ENCODE measurements around the gene ZBTB5.

Gene ZBTB5

GRCh38 chr9:37451628-37452027, 13.6 kb downstream of the ZBTB5 start:
- no peaks in the 10 kb centered on the region for H3K4me1 ChIP-seq (ENCODE audit: control insufficient read depth, insufficient read depth, low read length, unreplicated experiment)
- H3K4me3 ChIP-seq (ENCODE audit: low read depth, low read length) = no peak overlapping the region
- H3K27me3 ChIP-seq (ENCODE audit: insufficient read depth, low read length) = no peaks in the 10 kb centered on the region
- H2AFZ ChIP-seq (ENCODE audit: low read length, unreplicated experiment) = no peak overlapping the region
- no peaks in the 10 kb centered on the region for H3K36me3 ChIP-seq (ENCODE audit: insufficient read depth, low read length)
- no peak overlapping the region for H3K27ac ChIP-seq (ENCODE audit: low read depth, low read length)
- peaks cover 48% of the 10 kb centered on the region for H3K79me2 ChIP-seq (ENCODE audit: control insufficient read depth, insufficient read depth, low read length, unreplicated experiment)

- Histone ChIP-seq H3K4me1 (ENCODE audit: control insufficient read depth, insufficient read depth, low read length, unreplicated experiment) (no peaks in the 10 kb centered on the region), H3K79me2 (ENCODE audit: control insufficient read depth, insufficient read depth, low read length, unreplicated experiment) (peaks cover 33% of the 10 kb centered on the region), H2AFZ (ENCODE audit: low read length, unreplicated experiment) (no peak overlapping the region), H3K27ac (ENCODE audit: low read depth, low read length) (no peak overlapping the region), H3K4me3 (ENCODE audit: low read depth, low read length) (no peak overlapping the region), H3K27me3 (ENCODE audit: insufficient read depth, low read length) (no peaks in the 10 kb centered on the region), H3K36me3 (ENCODE audit: insufficient read depth, low read length) (no peaks in the 10 kb centered on the region)
Observed at GRCh38 chr9:37449862-37450632, 15.2 kb downstream of the ZBTB5 start.

GRCh38 chr9:37447111-37447510, 18.1 kb downstream of the ZBTB5 start:
- no peaks in the 10 kb centered on the region for H3K36me3 ChIP-seq (ENCODE audit: insufficient read depth, low read length)
- H3K4me3 ChIP-seq (ENCODE audit: low read depth, low read length) = no peak overlapping the region
- H2AFZ ChIP-seq (ENCODE audit: low read length, unreplicated experiment) = no peak overlapping the region
- H3K27ac ChIP-seq (ENCODE audit: low read depth, low read length) = no peak overlapping the region
- H3K79me2 ChIP-seq (ENCODE audit: control insufficient read depth, insufficient read depth, low read length, unreplicated experiment) = peaks cover 23% of the 10 kb centered on the region
- no peaks in the 10 kb centered on the region for H3K27me3 ChIP-seq (ENCODE audit: insufficient read depth, low read length)
- H3K4me1 ChIP-seq (ENCODE audit: control insufficient read depth, insufficient read depth, low read length, unreplicated experiment) = no peaks in the 10 kb centered on the region

GRCh38 chr9:37446401-37446800, 18.8 kb downstream of the ZBTB5 start:
- H3K27me3 ChIP-seq (ENCODE audit: insufficient read depth, low read length) = no peaks in the 10 kb centered on the region
- no peaks in the 10 kb centered on the region for H3K4me1 ChIP-seq (ENCODE audit: control insufficient read depth, insufficient read depth, low read length, unreplicated experiment)
- no peak overlapping the region for H3K4me3 ChIP-seq (ENCODE audit: low read depth, low read length)
- H2AFZ ChIP-seq (ENCODE audit: low read length, unreplicated experiment) = no peak overlapping the region
- H3K36me3 ChIP-seq (ENCODE audit: insufficient read depth, low read length) = peaks cover 3% of the 10 kb centered on the region; the same call in 1 of the 2 replicates
- H3K79me2 ChIP-seq (ENCODE audit: control insufficient read depth, insufficient read depth, low read length, unreplicated experiment) = peaks cover 23% of the 10 kb centered on the region
- H3K27ac ChIP-seq (ENCODE audit: low read depth, low read length) = no peak overlapping the region

GRCh38 chr9:37445832-37446231, 19.4 kb downstream of the ZBTB5 start:
- H3K4me1 ChIP-seq (ENCODE audit: control insufficient read depth, insufficient read depth, low read length, unreplicated experiment) = no peaks in the 10 kb centered on the region
- no peaks in the 10 kb centered on the region for H3K27me3 ChIP-seq (ENCODE audit: insufficient read depth, low read length)
- H3K27ac ChIP-seq (ENCODE audit: low read depth, low read length) = no peak overlapping the region
- no peak overlapping the region for H2AFZ ChIP-seq (ENCODE audit: low read length, unreplicated experiment)
- peaks cover 23% of the 10 kb centered on the region for H3K79me2 ChIP-seq (ENCODE audit: control insufficient read depth, insufficient read depth, low read length, unreplicated experiment)
- H3K36me3 ChIP-seq (ENCODE audit: insufficient read depth, low read length) = peaks cover 4% of the 10 kb centered on the region; the same call in 1 of the 2 replicates
- H3K4me3 ChIP-seq (ENCODE audit: low read depth, low read length) = no peak overlapping the region

GRCh38 chr9:37444890-37445289, 20.4 kb downstream of the ZBTB5 start:
- H2AFZ ChIP-seq (ENCODE audit: low read length, unreplicated experiment) = no peak overlapping the region
- H3K4me1 ChIP-seq (ENCODE audit: control insufficient read depth, insufficient read depth, low read length, unreplicated experiment) = no peaks in the 10 kb centered on the region
- no peak overlapping the region for H3K4me3 ChIP-seq (ENCODE audit: low read depth, low read length)
- no peak overlapping the region for H3K27ac ChIP-seq (ENCODE audit: low read depth, low read length)
- no peaks in the 10 kb centered on the region for H3K27me3 ChIP-seq (ENCODE audit: insufficient read depth, low read length)
- peaks cover 9% of the 10 kb centered on the region; the same call in 1 of the 2 replicates for H3K36me3 ChIP-seq (ENCODE audit: insufficient read depth, low read length)
- peaks cover 16% of the 10 kb centered on the region for H3K79me2 ChIP-seq (ENCODE audit: control insufficient read depth, insufficient read depth, low read length, unreplicated experiment)

GRCh38 chr9:37443566-37443965, 21.7 kb downstream of the ZBTB5 start:
- H3K4me3 ChIP-seq (ENCODE audit: low read depth, low read length) = no peak overlapping the region
- H3K27me3 ChIP-seq (ENCODE audit: insufficient read depth, low read length) = no peaks in the 10 kb centered on the region
- peaks cover 14% of the 10 kb centered on the region for H3K79me2 ChIP-seq (ENCODE audit: control insufficient read depth, insufficient read depth, low read length, unreplicated experiment)
- H2AFZ ChIP-seq (ENCODE audit: low read length, unreplicated experiment) = no peak overlapping the region
- no peaks in the 10 kb centered on the region for H3K4me1 ChIP-seq (ENCODE audit: control insufficient read depth, insufficient read depth, low read length, unreplicated experiment)
- H3K27ac ChIP-seq (ENCODE audit: low read depth, low read length) = no peak overlapping the region
- H3K36me3 ChIP-seq (ENCODE audit: insufficient read depth, low read length) = peaks cover 19% of the 10 kb centered on the region

- H3K4me1 ChIP-seq (ENCODE audit: control insufficient read depth, insufficient read depth, low read length, unreplicated experiment) = no peaks in the 10 kb centered on the region
- H3K36me3 ChIP-seq (ENCODE audit: insufficient read depth, low read length) = peaks cover 23% of the 10 kb centered on the region
- no peaks in the 10 kb centered on the region for H3K27me3 ChIP-seq (ENCODE audit: insufficient read depth, low read length)
- H2AFZ ChIP-seq (ENCODE audit: low read length, unreplicated experiment) = no peak overlapping the region
- peaks cover 9% of the 10 kb centered on the region for H3K79me2 ChIP-seq (ENCODE audit: control insufficient read depth, insufficient read depth, low read length, unreplicated experiment)
- no peak overlapping the region for H3K4me3 ChIP-seq (ENCODE audit: low read depth, low read length)
- no peak overlapping the region for H3K27ac ChIP-seq (ENCODE audit: low read depth, low read length)
Observed at GRCh38 chr9:37442556-37442955, 22.7 kb downstream of the ZBTB5 start.

GRCh38 chr9:37441776-37442370, 23.4 kb downstream of the ZBTB5 start:
- peaks cover 9% of the 10 kb centered on the region for H3K79me2 ChIP-seq (ENCODE audit: control insufficient read depth, insufficient read depth, low read length, unreplicated experiment)

GRCh38 chr9:37438359-37438758, 26.9 kb downstream of the ZBTB5 start:
- Histone ChIP-seq H3K4me1 (ENCODE audit: control insufficient read depth, insufficient read depth, low read length, unreplicated experiment) (no peaks in the 10 kb centered on the region), H3K79me2 (ENCODE audit: control insufficient read depth, insufficient read depth, low read length, unreplicated experiment) (peaks cover 3% of the 10 kb centered on the region), H3K27me3 (ENCODE audit: insufficient read depth, low read length) (no peaks in the 10 kb centered on the region), H3K4me3 (ENCODE audit: low read depth, low read length) (no peak overlapping the region), H3K36me3 (ENCODE audit: insufficient read depth, low read length) (peaks cover 41% of the 10 kb centered on the region), H3K27ac (ENCODE audit: low read depth, low read length) (no peak overlapping the region), H2AFZ (ENCODE audit: low read length, unreplicated experiment) (no peak overlapping the region)

More at GRCh38 chr9:37441776-37442370, 23.4 kb downstream of the ZBTB5 start:
- Histone ChIP-seq H3K27me3 (ENCODE audit: insufficient read depth, low read length) (no peaks in the 10 kb centered on the region), H3K4me3 (ENCODE audit: low read depth, low read length) (no peak overlapping the region), H3K4me1 (ENCODE audit: control insufficient read depth, insufficient read depth, low read length, unreplicated experiment) (no peaks in the 10 kb centered on the region), H3K27ac (ENCODE audit: low read depth, low read length) (no peak overlapping the region), H3K36me3 (ENCODE audit: insufficient read depth, low read length) (peaks cover 27% of the 10 kb centered on the region), H2AFZ (ENCODE audit: low read length, unreplicated experiment) (no peak overlapping the region)

- Histone ChIP-seq H3K4me3 (ENCODE audit: low read depth, low read length) (no peak overlapping the region), H3K27ac (ENCODE audit: low read depth, low read length) (no peak overlapping the region), H3K79me2 (ENCODE audit: control insufficient read depth, insufficient read depth, low read length, unreplicated experiment) (peaks cover 2% of the 10 kb centered on the region), H3K36me3 (ENCODE audit: insufficient read depth, low read length) (peaks cover 41% of the 10 kb centered on the region), H3K4me1 (ENCODE audit: control insufficient read depth, insufficient read depth, low read length, unreplicated experiment) (no peaks in the 10 kb centered on the region), H2AFZ (ENCODE audit: low read length, unreplicated experiment) (no peak overlapping the region), H3K27me3 (ENCODE audit: insufficient read depth, low read length) (no peaks in the 10 kb centered on the region)
Observed at GRCh38 chr9:37437621-37438020, 27.6 kb downstream of the ZBTB5 start.

All from ACC112 (cell line).